Gastroesophageal sphincter (tissue), 4 donors: Measurements from ENCODE around the gene TTLL8. TPM values are rescaled to one million over a fixed set of nuclear protein-coding genes. Genes with fewer than 3 reads are reported as not detected.

Source experiments
- ATAC-seq: fragments of 150-250 bp; one replicate; pipeline ENCODE4 v1.9.1; 2016; ENCODE audit warnings: mild to moderate bottlenecking, moderate library complexity
- H3K27ac ChIP-seq, 4 donors: fragments of 200-600 bp; sonication (generic) in 3 of 4; 1 replicate in 3 of 4; 2 replicates in 1 of 4; pipeline ENCODE4 v1.5.1; 2016 to 2019
- H3K27me3 ChIP-seq: fragments of 200-600 bp; sonication (generic); one replicate; pipeline ENCODE4 v1.5.1; 2019
- H3K36me3 ChIP-seq, 2 donors: fragments of 200-600 bp; sonication (generic); one replicate each; pipeline ENCODE4 v1.5.1; 2019; ENCODE audit warnings: control low read depth in 1 of 2
- H3K4me1 ChIP-seq, 3 donors: fragments of 200-600 bp; sonication (generic); 1 replicate in 2 of 3; 2 replicates in 1 of 3; pipeline ENCODE4 v1.5.1; 2016 to 2019; ENCODE audit warnings: control low read depth in 2 of 3
- H3K4me3 ChIP-seq, 2 donors: fragments of 200-600 bp; sonication (generic); one replicate each; pipeline ENCODE4 v1.5.1; 2019; ENCODE audit warnings: mild to moderate bottlenecking in 1 of 2, moderate library complexity in 1 of 2
- H3K9me3 ChIP-seq, 3 donors: fragments of 200-600 bp; sonication (generic); one replicate each; pipeline ENCODE4 v1.5.1; 2017 to 2019; ENCODE audit warnings: control low read depth in 2 of 3
- CTCF ChIP-seq, 4 experiments: fragments of 200-600 bp in 2 of 4; fragments of 450-650 bp in 2 of 4; sonication (generic) in 1 of 4; IDR thresholded peaks; one replicate each; pipeline ENCODE4 v1.5.1; 2017 to 2019; ENCODE audit warnings: antibody characterized with exemption in 4 of 4, mild to moderate bottlenecking in 2 of 4, moderate library complexity in 2 of 4
- EP300 ChIP-seq: sonication (generic); formaldehyde crosslinking; IDR thresholded peaks from one replicate; pipeline ENCODE4 v1.6.1; 2017; ENCODE audit warnings: antibody characterized with exemption, mild to moderate bottlenecking
- POLR2A ChIP-seq, 2 donors: fragments of 450-650 bp; IDR thresholded peaks; one replicate each; pipeline ENCODE4 v1.6.1; 2017; ENCODE audit warnings: antibody characterized with exemption in 2 of 2, mild to moderate bottlenecking in 2 of 2, moderate library complexity in 1 of 2
- POLR2AphosphoS5 ChIP-seq: sonication (generic); formaldehyde crosslinking; IDR thresholded peaks from one replicate; pipeline ENCODE4 v1.6.1; 2017; ENCODE audit warnings: antibody characterized with exemption
- whole genome bisulfite sequencing, 2 donors: methylation state at CpG; one replicate each; pipeline ENCODE4 v1.1.5; 2018; ENCODE audit warnings: low coverage in 1 of 2; 5-methylcytosine and 5-hydroxymethylcytosine counted together
- total RNA-seq, 4 donors: library from RNA; depleted of rRNA; stranded (reverse); fragments of >200 nt; gene quantifications; one replicate each; pipeline ENCODE4 v1.1.0, GENCODE V29; 2016

The TTLL8 gene
- total RNA-seq, 4 donors from 2014 or later = not detected

- H3K27ac ChIP-seq = no peak overlapping the region
- H3K9me3 ChIP-seq = peaks cover 0 to 22% (median 0%) of the 10 kb centered on the region in 3 donors
- H3K36me3 ChIP-seq = no peaks in the 10 kb centered on the region
- WGBS, 2 donors = 86% methylated on average over 1 of the region's 17 CpGs; no CpG with 5 or more reads in 1 of the 2 donors
- peaks cover 71% of the 10 kb centered on the region for H3K27me3 ChIP-seq
- H3K4me3 ChIP-seq = no peak overlapping the region
- TF ChIP-seq POLR2AphosphoS5 (no peak), CTCF (IDR thresholded peaks at IDR 0.05) (no peak), POLR2A (IDR thresholded peaks at IDR 0.05) (no peak), EP300 (no peak)
- ATAC-seq = no peak
- no peaks in the 10 kb centered on the region for H3K4me1 ChIP-seq
These were observed 16.6 kb downstream of the TTLL8 start for GRCh38 chr22:50041361-50042065.

GRCh38 chr22:50040717-50041116 is 17.4 kb downstream of the TTLL8 start:
- no peak overlapping the region for H3K4me3 ChIP-seq
- no peak for ATAC-seq
- no peaks in the 10 kb centered on the region for H3K4me1 ChIP-seq
- TF ChIP-seq POLR2AphosphoS5 (no peak), EP300 (no peak), POLR2A (IDR thresholded peaks at IDR 0.05) (no peak), CTCF (IDR thresholded peaks at IDR 0.05) (no peak)
- peaks cover 69% of the 10 kb centered on the region for H3K27me3 ChIP-seq
- peaks cover 0 to 22% (median 0%) of the 10 kb centered on the region in 3 donors for H3K9me3 ChIP-seq
- H3K36me3 ChIP-seq = no peaks in the 10 kb centered on the region
- H3K27ac ChIP-seq = no peak overlapping the region
- 80 to 100% methylated on average over 1 to 2 of the region's 7 CpGs for WGBS, 2 donors

GRCh38 chr22:50039669-50040443 is 18.2 kb downstream of the TTLL8 start:
- peaks cover 0 to 22% (median 0%) of the 10 kb centered on the region in 3 donors for H3K9me3 ChIP-seq
- no peaks in the 10 kb centered on the region for H3K36me3 ChIP-seq
- no peak for ATAC-seq
- TF ChIP-seq POLR2A (IDR thresholded peaks at IDR 0.05) = no peak
- H3K4me3 ChIP-seq = no peak overlapping the region
- 85 to 97% methylated on average over 5 to 7 of the region's 29 CpGs for WGBS, 2 donors
- peaks cover 69% of the 10 kb centered on the region for H3K27me3 ChIP-seq
- no peaks in the 10 kb centered on the region for H3K4me1 ChIP-seq
- no peak overlapping the region for H3K27ac ChIP-seq

- H3K9me3 ChIP-seq = peaks cover 0 to 18% (median 0%) of the 10 kb centered on the region in 3 donors
- H3K4me1 ChIP-seq = no peaks in the 10 kb centered on the region
- WGBS, 2 donors = 72 to 73% methylated on average over 6 to 10 of the region's 23 CpGs
- no peak for ATAC-seq
- peaks cover 71% of the 10 kb centered on the region for H3K27me3 ChIP-seq
- H3K4me3 ChIP-seq = no peak overlapping the region
- TF ChIP-seq POLR2AphosphoS5 (no peak), EP300 (no peak), CTCF (IDR thresholded peaks at IDR 0.05) (no peak), POLR2A (IDR thresholded peaks at IDR 0.05) (no peak)
- no peak overlapping the region for H3K27ac ChIP-seq
- H3K36me3 ChIP-seq = no peaks in the 10 kb centered on the region
These were observed 21.9 kb downstream of the TTLL8 start for GRCh38 chr22:50035976-50036724.

GRCh38 chr22:50035131-50035881 is 22.8 kb downstream of the TTLL8 start:
- no CpG with 5 or more reads among the region's 24 CpGs for WGBS, 2 donors
- TF ChIP-seq EP300 (no peak), CTCF (IDR thresholded peaks at IDR 0.05) (no peak), POLR2A (IDR thresholded peaks at IDR 0.05) (no peak), POLR2AphosphoS5 (no peak)
- no peak overlapping the region for H3K4me3 ChIP-seq
- no peak overlapping the region for H3K27ac ChIP-seq
- H3K4me1 ChIP-seq = peaks cover 0 to 4% (median 0%) of the 10 kb centered on the region in 3 donors
- ATAC-seq = no peak
- H3K36me3 ChIP-seq = no peaks in the 10 kb centered on the region
- peaks cover 73% of the 10 kb centered on the region for H3K27me3 ChIP-seq
- peaks cover 0 to 18% (median 0%) of the 10 kb centered on the region in 3 donors for H3K9me3 ChIP-seq
